ENCODE data around the gene RFTN1. TPM values are rescaled to one million over a fixed set of nuclear protein-coding genes. Genes with fewer than 3 reads are reported as not detected.

The RFTN1 gene
- total RNA-seq, 2 experiments from 2014 or later, result 111 to 114 TPM

- ChIA-PET POLR2A (no interaction called here), CTCF (interaction anchor here (0.7 kb wide), 1 partner anchor 111 kb away, joined by 3 read pairs; no protein-coding TSS in a partner anchor)
These were observed 112.2 kb downstream of the RFTN1 start for GRCh38 chr3:16401273-16401672.

GRCh38 chr3:16400106-16400931 lies 113.2 kb downstream of the RFTN1 start:
- ChIA-PET POLR2A (no interaction called here), CTCF (interaction anchor here (0.7 to 0.9 kb wide), 2 partner anchors 110 to 132 kb away, joined by 3 to 6 read pairs; no protein-coding TSS in a partner anchor)

- ChIA-PET CTCF (no interaction called here), POLR2A (no interaction called here)
These were observed 114.0 kb downstream of the RFTN1 start for GRCh38 chr3:16399473-16399872.

GRCh38 chr3:16398648-16399047 lies 114.9 kb downstream of the RFTN1 start:
- ChIA-PET POLR2A (interaction anchor here (0.6 kb wide), 1 partner anchor 501 kb away, joined by 3 read pairs; no protein-coding TSS in a partner anchor), CTCF (no interaction called here)

GRCh38 chr3:16396202-16396601 lies 117.3 kb downstream of the RFTN1 start:
- CTCF ChIA-PET, result interaction anchor here (0.7 kb wide), 1 partner anchor 108 kb away, joined by 3 read pairs; no protein-coding TSS in a partner anchor
- POLR2A ChIA-PET, result no interaction called here

GRCh38 chr3:16395212-16395611 lies 118.3 kb downstream of the RFTN1 start:
- POLR2A ChIA-PET, result interaction anchor here (0.6 kb wide), 1 partner anchor 643 kb away, joined by 3 read pairs; no protein-coding TSS in a partner anchor
- CTCF ChIA-PET, result no interaction called here

- POLR2A ChIA-PET, result no interaction called here
- CTCF ChIA-PET, result no interaction called here
These were observed 118.9 kb downstream of the RFTN1 start for GRCh38 chr3:16394639-16395038.

- ChIA-PET POLR2A (no interaction called here), CTCF (no interaction called here)
These were observed 120.8 kb downstream of the RFTN1 start for GRCh38 chr3:16392717-16393116.

GRCh38 chr3:16392065-16392464 lies 121.4 kb downstream of the RFTN1 start:
- CTCF ChIA-PET, result no interaction called here

GRCh38 chr3:16390581-16390980 lies 122.9 kb downstream of the RFTN1 start:
- ChIA-PET POLR2A (no interaction called here), CTCF (interaction anchor here (0.9 kb wide), 1 partner anchor 32 kb away, joined by 4 read pairs; no protein-coding TSS in a partner anchor)

More at GRCh38 chr3:16392065-16392464, 121.4 kb downstream of the RFTN1 start:
- POLR2A ChIA-PET, result interaction anchor here (0.6 kb wide), 1 partner anchor 944 kb away, joined by 3 read pairs; no protein-coding TSS in a partner anchor

- ChIA-PET POLR2A (no interaction called here), CTCF (no interaction called here)
These were observed 124.6 kb downstream of the RFTN1 start for GRCh38 chr3:16388850-16389441.

- CTCF ChIA-PET, result interaction anchor here (1.1 kb wide), 1 partner anchor 185 kb away, joined by 3 read pairs; no protein-coding TSS in a partner anchor
- POLR2A ChIA-PET, result no interaction called here
These were observed 126.9 kb downstream of the RFTN1 start for GRCh38 chr3:16386561-16386960.

- CTCF ChIA-PET, result no interaction called here
- POLR2A ChIA-PET, result no interaction called here
These were observed 128.3 kb downstream of the RFTN1 start for GRCh38 chr3:16385151-16385550.

GRCh38 chr3:16383864-16384263 lies 129.6 kb downstream of the RFTN1 start:
- ChIA-PET POLR2A (no interaction called here), CTCF (no interaction called here)

- POLR2A ChIA-PET, result no interaction called here
- CTCF ChIA-PET, result no interaction called here
These were observed 130.7 kb downstream of the RFTN1 start for GRCh38 chr3:16382845-16383244.

- POLR2A ChIA-PET, result no interaction called here
- CTCF ChIA-PET, result no interaction called here
These were observed 132.1 kb downstream of the RFTN1 start for GRCh38 chr3:16381426-16381825.

GRCh38 chr3:16380421-16380820 lies 133.1 kb downstream of the RFTN1 start:
- POLR2A ChIA-PET, result no interaction called here
- CTCF ChIA-PET, result no interaction called here

GRCh38 chr3:16379838-16380237 lies 133.7 kb downstream of the RFTN1 start:
- ChIA-PET CTCF (interaction anchor here (0.5 to 1.5 kb wide), 2 partner anchors 60 to 114 kb away, joined by 3 read pairs; no protein-coding TSS in a partner anchor), POLR2A (interaction anchor here (0.8 kb wide), 1 partner anchor 132 kb away, joined by 3 read pairs; no protein-coding TSS in a partner anchor)

- ChIA-PET POLR2A (no interaction called here), CTCF (interaction anchor here (1.5 kb wide), 1 partner anchor 59 kb away, joined by 3 read pairs; no protein-coding TSS in a partner anchor)
These were observed 134.6 kb downstream of the RFTN1 start for GRCh38 chr3:16378920-16379319.

- ChIA-PET CTCF (interaction anchor here (1.5 kb wide), 1 partner anchor 58 kb away, joined by 3 read pairs; no protein-coding TSS in a partner anchor), POLR2A (no interaction called here)
These were observed 135.1 kb downstream of the RFTN1 start for GRCh38 chr3:16378415-16378814.

Data from activated CD8-positive, alpha-beta memory T cell treated with anti-CD3 and anti-CD28 coated beads for 36 hours (primary cell).